ENCODE results near the gene SLF1. TPM values are rescaled to one million over a fixed set of nuclear protein-coding genes. Genes with fewer than 3 reads are reported as not detected.
"Not testable (repeated sequence)": the region's sequence is repeated elsewhere in the genome, so short reads cannot be mapped to it uniquely, and the experiment has no call there.

Gene SLF1
- total RNA-seq: 1 to 10 TPM; 1.7 to 7.2 (median 5.4) TPM

DNA sequence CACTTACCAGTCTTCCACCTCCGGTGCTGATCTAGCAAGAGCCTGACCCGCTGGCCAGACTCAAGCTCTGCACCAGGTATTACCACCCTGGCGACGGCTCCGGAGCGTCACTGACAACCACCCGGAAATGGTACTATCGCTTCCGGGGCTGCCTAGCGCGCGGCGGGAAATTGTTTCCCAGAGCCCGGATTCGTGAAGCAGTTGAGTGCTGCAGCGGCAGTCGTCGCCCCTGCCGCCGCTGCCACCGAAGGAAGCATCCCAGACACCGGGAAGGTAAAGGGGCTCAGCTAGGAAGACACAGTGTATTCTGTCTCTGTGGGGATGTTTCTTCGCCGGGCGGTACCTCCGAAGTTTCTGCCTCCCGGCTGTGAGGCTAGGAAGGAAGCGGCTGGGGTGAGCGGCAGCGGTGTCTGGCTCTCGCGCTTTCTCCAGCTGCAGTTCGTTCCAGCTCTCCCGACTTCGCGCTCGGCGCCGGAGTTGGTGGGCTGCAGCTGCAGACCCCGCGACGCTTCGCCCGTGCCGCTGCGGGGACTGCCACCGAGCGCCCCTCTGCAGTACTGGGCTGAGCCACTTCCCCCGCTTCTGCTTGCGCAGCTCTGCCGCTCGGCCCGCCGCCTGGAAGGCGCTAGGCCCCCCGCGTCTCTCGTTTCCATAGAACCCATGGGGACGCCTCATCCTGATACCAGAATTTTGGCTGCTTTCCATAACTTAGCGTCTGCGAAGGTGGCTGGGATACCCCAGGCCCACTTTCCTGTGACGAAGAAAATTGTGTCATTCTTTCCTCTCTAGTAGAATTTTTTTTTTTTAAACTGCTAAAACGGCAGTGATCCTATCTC lies at the start of gene SLF1, which contains the start of gene KIAA0825:
Gene SLF1 (plus strand): TSS at position 177 of the 836 bp plus-strand sequence. CDS start 10,142 bp downstream, outside the sequence.
Gene KIAA0825 (minus strand): TSS at position 112 of the 836 bp plus-strand sequence. CDS start 81,478 bp downstream, outside the sequence.
- intact Hi-C loops (cut with DNase I; ENCODE audit: low total_unique reads): no loop called here
- 1% methylated on average over 22 to 52 of the region's 63 CpGs for WGBS, 2 donors
- peak; percentile 83 to 97 for DNase-seq (ENCODE audit: low spot score in 2 of 2)
- no peak for TF ChIP-seq POLR2A (IDR thresholded peaks at IDR 0.05)
- TF ChIP-seq, protein P1, sequence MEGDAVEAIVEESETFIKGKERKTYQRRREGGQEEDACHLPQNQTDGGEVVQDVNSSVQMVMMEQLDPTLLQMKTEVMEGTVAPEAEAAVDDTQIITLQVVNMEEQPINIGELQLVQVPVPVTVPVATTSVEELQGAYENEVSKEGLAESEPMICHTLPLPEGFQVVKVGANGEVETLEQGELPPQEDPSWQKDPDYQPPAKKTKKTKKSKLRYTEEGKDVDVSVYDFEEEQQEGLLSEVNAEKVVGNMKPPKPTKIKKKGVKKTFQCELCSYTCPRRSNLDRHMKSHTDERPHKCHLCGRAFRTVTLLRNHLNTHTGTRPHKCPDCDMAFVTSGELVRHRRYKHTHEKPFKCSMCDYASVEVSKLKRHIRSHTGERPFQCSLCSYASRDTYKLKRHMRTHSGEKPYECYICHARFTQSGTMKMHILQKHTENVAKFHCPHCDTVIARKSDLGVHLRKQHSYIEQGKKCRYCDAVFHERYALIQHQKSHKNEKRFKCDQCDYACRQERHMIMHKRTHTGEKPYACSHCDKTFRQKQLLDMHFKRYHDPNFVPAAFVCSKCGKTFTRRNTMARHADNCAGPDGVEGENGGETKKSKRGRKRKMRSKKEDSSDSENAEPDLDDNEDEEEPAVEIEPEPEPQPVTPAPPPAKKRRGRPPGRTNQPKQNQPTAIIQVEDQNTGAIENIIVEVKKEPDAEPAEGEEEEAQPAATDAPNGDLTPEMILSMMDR (IDR thresholded peaks at IDR 0.05): no peak
- peak within 1 kb of the TSS; percentile 58 for H3K4me3 ChIP-seq (ENCODE audit: low read depth, poor library complexity, severe bottlenecking)

DNA sequence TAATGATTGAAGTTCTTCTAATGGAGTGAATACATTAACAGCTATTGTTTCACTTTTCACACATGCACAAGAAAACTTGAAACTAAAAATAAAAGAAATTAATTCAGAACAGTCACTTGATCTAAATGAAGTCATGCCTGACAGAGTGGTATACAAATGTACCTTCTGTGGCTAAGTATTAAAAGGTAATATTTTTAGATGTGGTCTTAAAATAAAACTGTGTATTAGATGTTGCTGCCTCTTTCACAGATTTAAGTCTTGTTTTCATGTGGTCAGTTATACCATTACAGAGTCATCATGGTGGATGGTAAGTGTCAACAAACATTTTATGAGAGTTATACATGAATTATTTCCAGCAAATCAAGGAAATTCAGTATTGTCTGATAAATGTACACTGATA lies 47.1 kb upstream of the SLF1 start:
- no peak overlapping the region for H3K4me3 ChIP-seq (ENCODE audit: low read depth, poor library complexity, severe bottlenecking)
- no peak for DNase-seq (ENCODE audit: low spot score in 2 of 2)
- intact Hi-C loops (cut with DNase I; ENCODE audit: low total_unique reads): no loop called here
- no peak for TF ChIP-seq POLR2A (IDR thresholded peaks at IDR 0.05)
- TF ChIP-seq, protein P1 (IDR thresholded peaks at IDR 0.05): no peak

- intact Hi-C loops (cut with DNase I; ENCODE audit: low total_unique reads); H3K4me3 ChIP-seq (ENCODE audit: low read depth, poor library complexity, severe bottlenecking); DNase-seq (ENCODE audit: low spot score in 2 of 2): not testable (repeated sequence)
- WGBS, 2 donors: 78 to 83% methylated on average over 1 of the region's 1 CpG
Measured at GRCh38 chr5:94573349-94573748, 45.1 kb upstream of the SLF1 start.

DNA sequence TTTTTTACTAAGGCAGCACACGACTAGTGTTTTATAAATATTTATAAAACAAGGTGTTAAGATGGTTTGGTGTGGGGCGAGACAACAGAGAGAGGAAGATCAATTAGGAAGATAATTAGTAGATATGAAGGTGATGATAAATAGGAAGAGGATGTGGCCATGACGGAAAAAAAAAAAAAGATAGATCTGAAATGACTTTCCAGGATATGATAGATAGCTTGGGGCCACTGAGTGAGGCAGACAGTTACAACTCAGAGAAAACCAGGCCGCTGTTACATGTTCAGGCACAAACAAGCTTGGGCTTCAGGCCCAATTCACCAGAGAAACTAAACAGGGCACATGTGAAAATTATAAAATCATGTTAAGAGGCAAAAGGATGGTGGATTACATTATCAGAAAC lies 43.3 kb upstream of the SLF1 start:
- intact Hi-C loops (cut with DNase I; ENCODE audit: low total_unique reads): no loop called here
- WGBS, 2 donors: 55% methylated on average over 4 of the region's 4 CpGs
- TF ChIP-seq POLR2A (IDR thresholded peaks at IDR 0.05): no peak
- TF ChIP-seq, protein P1 (IDR thresholded peaks at IDR 0.05): no peak

DNA sequence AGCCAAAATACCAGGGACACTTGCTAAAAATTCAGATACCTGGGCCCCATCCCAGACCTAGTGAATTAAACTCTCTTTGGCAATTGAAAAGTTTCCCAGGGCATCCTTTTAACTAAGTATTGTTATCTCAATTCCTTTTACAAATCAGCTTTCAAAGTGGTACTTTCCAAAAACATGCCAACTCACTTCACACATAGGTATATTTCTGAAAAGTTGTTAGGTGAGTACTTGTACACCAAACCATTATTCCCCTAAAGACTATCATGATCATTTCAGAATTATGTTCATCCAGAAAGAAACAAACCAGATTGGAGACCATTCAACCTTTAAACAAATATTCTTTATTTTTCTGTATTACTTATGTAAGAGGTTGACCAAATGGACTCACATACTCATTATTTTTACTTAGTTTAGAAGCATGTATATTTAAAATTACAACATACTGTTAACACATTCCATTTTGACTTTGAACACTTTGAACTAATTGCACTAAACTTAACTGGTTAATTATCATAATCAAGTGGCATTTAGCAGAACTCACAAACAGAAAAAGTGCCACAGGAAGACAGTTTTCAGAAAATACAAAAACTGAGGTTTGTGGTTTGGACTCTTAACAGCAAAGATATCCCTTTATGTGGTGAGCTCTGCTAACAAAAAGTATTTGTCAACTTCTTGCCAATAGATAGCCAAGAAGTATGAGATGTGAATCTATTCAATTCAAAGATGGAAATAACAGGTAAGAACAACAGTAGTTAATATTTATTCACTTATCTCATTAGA lies 40.8 kb upstream of the SLF1 start:
- intact Hi-C loops (cut with DNase I; ENCODE audit: low total_unique reads): no loop called here
- H3K4me3 ChIP-seq (ENCODE audit: low read depth, poor library complexity, severe bottlenecking): no peak overlapping the region
- DNase-seq (ENCODE audit: low spot score in 2 of 2): no peak
- no peak for TF ChIP-seq POLR2A (IDR thresholded peaks at IDR 0.05)
- TF ChIP-seq, protein P1 (IDR thresholded peaks at IDR 0.05): no peak

More for the DNA sequence above, 43.3 kb upstream of the SLF1 start:
- DNase-seq (ENCODE audit: low spot score in 2 of 2): no peak
- H3K4me3 ChIP-seq (ENCODE audit: low read depth, poor library complexity, severe bottlenecking): no peak overlapping the region

- 93 to 95% methylated on average over 7 of the region's 7 CpGs for WGBS, 2 donors
- intact Hi-C loops (cut with DNase I; ENCODE audit: low total_unique reads): no loop called here
- no peak for TF ChIP-seq POLR2A (IDR thresholded peaks at IDR 0.05)
- TF ChIP-seq, protein P1 (IDR thresholded peaks at IDR 0.05): no peak
- DNase-seq (ENCODE audit: low spot score in 2 of 2): no peak
- H3K4me3 ChIP-seq (ENCODE audit: low read depth, poor library complexity, severe bottlenecking): no peak overlapping the region
Measured at GRCh38 chr5:94595281-94595840, 23.1 kb upstream of the SLF1 start.

Data from lower leg skin (tissue), 4 donors.